DND-41 (cell line): ENCODE data around the gene PDE3A.

Experiments
- ATAC-seq: fragments of 200-7000 bp; cut with Tn5 transposase; 3 replicates; pipeline ENCODE4 v1.9.1; 2021; ENCODE audit warnings: low read depth; ENCODE audit not compliant: insufficient read depth
- DNase-seq: peaks from one replicate; pipeline ENCODE4 v3.0.0-alpha.2; 2020
- H2AFZ ChIP-seq: 2 replicates; pipeline ENCODE4 v1.6.0; 2012; ENCODE audit warnings: low read depth, low read length
- H3K27ac ChIP-seq: 2 replicates; pipeline ENCODE4 v1.5.1; 2012; ENCODE audit warnings: low read length, inconsistent platforms
- H3K27me3 ChIP-seq: fragments of 200-600 bp; sonication (generic); 2 replicates; pipeline ENCODE4 v1.6.0; 2012; ENCODE audit warnings: low read length, mild to moderate bottlenecking, inconsistent platforms; ENCODE audit not compliant: insufficient read depth, poor library complexity
- H3K36me3 ChIP-seq: 2 replicates; pipeline ENCODE4 v1.5.1; 2012; ENCODE audit warnings: low read length, inconsistent platforms; ENCODE audit not compliant: insufficient read depth
- H3K4me1 ChIP-seq: 2 replicates; pipeline ENCODE4 v1.5.1; 2012; ENCODE audit warnings: mild to moderate bottlenecking, low read length; ENCODE audit not compliant: insufficient read depth
- H3K4me2 ChIP-seq: 2 replicates; pipeline ENCODE4 v1.6.0; 2012; ENCODE audit warnings: mild to moderate bottlenecking, moderate library complexity, low read length, inconsistent platforms; ENCODE audit not compliant: insufficient read depth
- H3K4me3 ChIP-seq, 2 experiments: fragments of 200-600 bp in 1 of 2; shearing (Covaris generic) in 1 of 2; 2 replicates each; pipeline ENCODE4 v1.5.1; 2012 to 2016; ENCODE audit warnings: inconsistent platforms in 2 of 2, low read length in 2 of 2, mild to moderate bottlenecking in 2 of 2, low read depth in 1 of 2, moderate library complexity in 1 of 2
- H3K79me2 ChIP-seq: 2 replicates; pipeline ENCODE4 v1.6.0; 2012; ENCODE audit warnings: low read length, inconsistent platforms; ENCODE audit not compliant: insufficient read depth
- H3K9ac ChIP-seq: 2 replicates; pipeline ENCODE4 v1.6.0; 2012; ENCODE audit warnings: low read depth, mild to moderate bottlenecking, inconsistent platforms, low read length, moderate library complexity
- H3K9me3 ChIP-seq: 2 replicates; pipeline ENCODE4 v1.5.1; 2012; ENCODE audit warnings: low read length, moderate library complexity, mild to moderate bottlenecking, inconsistent platforms; ENCODE audit not compliant: insufficient read depth, severe bottlenecking
- H4K20me1 ChIP-seq: 2 replicates; pipeline ENCODE4 v1.6.0; 2012; ENCODE audit warnings: low read length; ENCODE audit not compliant: insufficient read depth
- CTCF ChIP-seq: IDR thresholded peaks from 2 replicates; pipeline ENCODE4 v1.5.1; 2012; ENCODE audit warnings: borderline replicate concordance, low read length, moderate library complexity, mild to moderate bottlenecking; ENCODE audit not compliant: poor library complexity, severe bottlenecking; ENCODE audit errors: extremely low read depth
- EZH2 ChIP-seq: IDR thresholded peaks from 3 replicates; pipeline ENCODE4 v1.6.1; 2012; ENCODE audit warnings: borderline replicate concordance, low read depth, mild to moderate bottlenecking, moderate library complexity, low read length, inconsistent platforms; ENCODE audit not compliant: severe bottlenecking

PDE3A gene

GRCh38 chr12:20482491-20483054, 114.2 kb downstream of the PDE3A start:
- Histone ChIP-seq H4K20me1 (no peaks in the 10 kb centered on the region), H3K4me3 (no peak overlapping the region), H3K4me2 (no peak overlapping the region), H3K27me3 (no peaks in the 10 kb centered on the region), H3K9me3 (no peaks in the 10 kb centered on the region), H2AFZ (no peak overlapping the region), H3K9ac (no peak overlapping the region), H3K27ac (no peak overlapping the region), H3K79me2 (no peaks in the 10 kb centered on the region), H3K36me3 (no peaks in the 10 kb centered on the region), H3K4me1 (no peaks in the 10 kb centered on the region)
- TF ChIP-seq EZH2 = no peak
- TF ChIP-seq CTCF = no peak
- ATAC-seq (no peak), DNase-seq (no peak)

GRCh38 chr12:20483776-20484175, 115.4 kb downstream of the PDE3A start:
- H3K27ac ChIP-seq = no peak overlapping the region
- TF ChIP-seq CTCF = no peak
- TF ChIP-seq EZH2 = no peak
- H3K9ac ChIP-seq = no peak overlapping the region
- ATAC-seq (no peak), DNase-seq (no peak)
- no peaks in the 10 kb centered on the region for H3K9me3 ChIP-seq
- peaks cover 2% of the 10 kb centered on the region for H3K27me3 ChIP-seq
- no peaks in the 10 kb centered on the region for H4K20me1 ChIP-seq
- H3K4me2 ChIP-seq = no peak overlapping the region
- no peak overlapping the region for H2AFZ ChIP-seq
- no peaks in the 10 kb centered on the region for H3K79me2 ChIP-seq
- H3K4me3 ChIP-seq = no peak overlapping the region
- H3K36me3 ChIP-seq = no peaks in the 10 kb centered on the region
- H3K4me1 ChIP-seq = no peaks in the 10 kb centered on the region

GRCh38 chr12:20486233-20486632, 117.9 kb downstream of the PDE3A start:
- Histone ChIP-seq H3K36me3 (no peaks in the 10 kb centered on the region), H4K20me1 (no peaks in the 10 kb centered on the region), H3K9me3 (no peaks in the 10 kb centered on the region), H3K27me3 (peaks cover 5% of the 10 kb centered on the region), H3K27ac (no peak overlapping the region), H3K4me3 (no peak overlapping the region), H3K79me2 (no peaks in the 10 kb centered on the region), H3K9ac (no peak overlapping the region), H3K4me2 (no peak overlapping the region), H2AFZ (no peak overlapping the region), H3K4me1 (no peaks in the 10 kb centered on the region)
- TF ChIP-seq CTCF = no peak
- TF ChIP-seq EZH2 = no peak
- DNase-seq (no peak), ATAC-seq (no peak)

GRCh38 chr12:20487519-20487918, 119.2 kb downstream of the PDE3A start:
- Histone ChIP-seq H3K79me2 (no peaks in the 10 kb centered on the region), H3K4me2 (no peak overlapping the region), H3K27ac (no peak overlapping the region), H4K20me1 (no peaks in the 10 kb centered on the region), H3K36me3 (no peaks in the 10 kb centered on the region), H3K27me3 (peaks cover 5% of the 10 kb centered on the region), H3K4me1 (no peaks in the 10 kb centered on the region), H3K4me3 (no peak overlapping the region), H2AFZ (no peak overlapping the region), H3K9ac (no peak overlapping the region), H3K9me3 (no peaks in the 10 kb centered on the region)
- no peak for DNase-seq
- ATAC-seq = no peak
- no peak for TF ChIP-seq EZH2
- TF ChIP-seq CTCF = no peak
